NCI-H2196 (cell line): ENCODE results near the gene RHCG.

ENCODE experiments used
- DNase-seq: peaks from one replicate; lab custom pipeline; 2025; ENCODE audit not compliant: unreplicated experiment; lab: John Stamatoyannopoulos, UW

RHCG gene

DNA sequence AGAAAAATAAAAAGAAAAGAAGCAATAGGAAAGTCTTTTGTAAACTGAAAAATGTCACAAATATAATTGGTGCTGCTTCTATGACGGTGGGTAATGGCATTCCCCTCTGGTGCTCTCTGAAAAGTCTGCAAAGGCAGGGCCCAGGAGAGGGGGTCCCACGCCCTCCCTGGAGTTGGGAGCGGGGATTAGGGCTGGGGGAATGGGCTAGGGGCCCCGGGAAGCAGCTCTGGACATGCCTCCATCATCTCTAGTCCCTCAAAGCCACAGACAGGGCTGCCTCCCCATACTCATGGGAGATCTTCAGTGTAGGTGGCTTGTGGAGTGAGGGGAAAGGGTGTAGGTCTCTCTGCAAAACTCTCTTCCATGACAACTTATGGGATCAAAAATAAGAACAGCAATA is 7.8 kb upstream of the RHCG start:
- no peak for DNase-seq

DNA sequence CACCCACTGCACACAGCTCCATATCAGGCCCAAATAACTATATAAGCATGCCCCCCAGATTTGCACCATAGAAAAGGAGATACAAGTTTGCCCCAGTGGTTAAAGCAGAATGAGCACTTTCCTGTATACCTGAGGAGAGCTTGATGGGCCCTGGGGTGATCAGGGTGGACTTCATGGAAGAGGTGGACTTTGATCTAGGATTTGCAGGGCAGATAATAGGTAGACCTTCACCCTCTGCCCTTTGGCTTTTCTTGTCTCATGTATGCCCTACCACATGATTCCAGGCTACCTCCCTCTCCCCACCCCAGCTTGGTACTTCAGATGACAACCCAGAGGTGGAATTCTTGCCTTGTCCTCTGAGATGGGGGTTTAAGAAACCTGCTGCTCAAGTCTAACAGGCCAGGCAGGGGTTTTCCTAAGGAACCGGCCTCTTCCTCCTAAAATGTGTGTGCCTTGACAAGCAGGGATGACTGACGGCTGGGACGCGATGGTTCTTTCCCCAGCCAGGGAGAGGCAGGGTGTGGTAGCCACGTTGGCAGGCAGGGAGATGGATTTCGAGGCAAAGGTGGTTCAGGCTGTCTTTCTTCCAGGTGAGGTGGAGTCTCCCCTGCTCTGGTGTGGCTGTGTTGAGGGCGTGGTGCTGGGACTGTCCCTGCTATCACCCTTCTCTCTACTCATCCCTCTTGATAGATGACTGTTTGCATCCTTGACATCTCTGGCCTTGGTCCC is 6.6 kb upstream of the RHCG start:
- DNase-seq, result no peak

DNA sequence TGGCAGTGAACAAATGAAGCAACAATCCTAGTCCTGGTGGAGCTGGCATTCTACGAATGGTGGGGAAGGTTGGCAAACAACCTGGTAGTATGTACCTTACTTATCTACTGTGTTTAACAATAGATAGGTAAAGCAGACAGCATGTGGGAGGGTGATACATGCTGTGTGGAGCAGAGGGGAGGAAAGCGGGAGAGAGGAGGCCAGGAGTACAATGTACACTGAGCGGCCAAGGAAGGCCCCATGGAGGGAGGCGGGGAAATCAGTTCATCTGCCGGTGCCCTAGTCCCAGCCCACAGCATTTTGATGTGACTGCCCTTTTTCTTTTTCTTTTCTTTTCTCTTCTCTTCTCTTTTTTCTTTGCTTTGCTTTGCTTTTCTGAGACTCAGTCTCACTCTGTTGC is 5.3 kb upstream of the RHCG start:
- no peak for DNase-seq

DNA sequence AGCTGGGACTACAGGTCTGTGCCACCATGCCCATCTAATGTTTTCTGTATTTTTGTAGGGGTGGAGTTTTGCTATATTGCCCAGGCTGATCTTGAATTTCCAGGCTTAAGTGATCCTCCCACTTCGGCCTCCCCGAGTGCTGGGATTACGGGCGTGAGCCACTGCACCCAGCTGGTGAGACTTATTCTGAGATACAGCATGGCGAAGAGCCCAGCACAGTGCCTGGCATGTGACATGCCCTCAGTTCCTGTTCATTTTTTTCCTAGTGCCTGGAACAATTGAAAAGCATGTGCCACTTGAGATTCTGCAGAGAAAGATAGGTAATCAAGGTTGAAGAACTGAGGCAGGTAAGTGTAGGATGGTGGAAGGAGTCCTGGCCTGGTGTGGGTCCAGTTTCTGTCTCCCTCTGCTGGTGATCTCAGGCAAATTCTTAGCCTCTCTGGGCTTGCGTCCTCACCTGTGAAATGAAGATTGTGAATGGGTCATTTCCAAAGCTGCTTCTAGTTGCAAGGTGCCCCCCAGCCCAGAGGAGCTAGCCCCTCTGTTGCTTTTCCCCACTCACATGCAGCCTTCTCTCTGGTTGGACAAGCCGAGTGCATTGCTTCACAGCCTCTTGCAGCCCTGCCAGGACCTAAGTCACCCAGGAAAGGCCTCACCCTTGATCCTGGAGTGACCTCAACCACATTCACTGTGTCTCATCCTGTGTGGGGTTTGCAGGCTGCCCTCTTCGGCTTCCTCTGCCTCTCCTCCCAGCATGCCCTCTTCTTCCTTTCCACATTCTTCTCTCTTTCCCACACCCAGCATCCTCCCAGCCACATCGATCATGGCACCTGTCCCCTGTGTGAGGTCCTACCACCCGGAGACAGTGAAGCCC is 4.3 kb upstream of the RHCG start:
- no peak for DNase-seq

DNA sequence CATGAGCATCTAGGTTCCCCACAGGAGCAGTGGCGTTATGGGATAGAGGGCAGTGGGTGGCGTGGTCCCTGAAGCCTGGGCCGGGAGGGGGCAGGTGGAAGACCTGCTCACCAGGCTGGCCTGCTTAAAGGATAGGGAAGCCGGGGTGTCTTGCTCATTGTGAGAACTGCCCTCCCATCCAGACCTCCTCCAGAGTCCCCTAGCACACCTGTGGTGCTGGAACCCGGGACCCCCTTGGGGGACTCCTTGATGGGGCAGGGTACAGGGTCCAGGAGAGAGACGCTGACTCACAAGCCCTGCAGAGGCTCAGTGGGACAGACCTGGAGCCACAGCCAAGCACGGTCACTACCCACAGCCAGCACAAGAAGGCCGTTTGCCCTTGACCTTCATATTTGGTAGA is 2.8 kb upstream of the RHCG start:
- no peak for DNase-seq

DNA sequence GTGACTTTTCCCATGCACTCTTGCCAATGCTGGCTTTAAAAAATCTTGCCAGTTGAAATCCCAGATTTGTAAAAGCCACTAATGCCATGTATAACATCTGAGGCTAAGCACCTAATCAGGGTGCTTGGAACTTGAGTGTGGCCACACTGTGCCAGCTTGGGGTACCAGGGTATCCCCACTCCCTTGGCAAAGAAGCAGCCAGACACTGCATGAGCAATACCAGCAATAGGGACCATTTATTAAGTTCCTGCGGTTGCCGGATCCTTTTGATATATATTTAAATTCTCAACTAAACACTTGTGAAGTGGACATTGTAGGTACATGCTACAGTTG is 2.2 kb upstream of the RHCG start:
- no peak for DNase-seq

DNA sequence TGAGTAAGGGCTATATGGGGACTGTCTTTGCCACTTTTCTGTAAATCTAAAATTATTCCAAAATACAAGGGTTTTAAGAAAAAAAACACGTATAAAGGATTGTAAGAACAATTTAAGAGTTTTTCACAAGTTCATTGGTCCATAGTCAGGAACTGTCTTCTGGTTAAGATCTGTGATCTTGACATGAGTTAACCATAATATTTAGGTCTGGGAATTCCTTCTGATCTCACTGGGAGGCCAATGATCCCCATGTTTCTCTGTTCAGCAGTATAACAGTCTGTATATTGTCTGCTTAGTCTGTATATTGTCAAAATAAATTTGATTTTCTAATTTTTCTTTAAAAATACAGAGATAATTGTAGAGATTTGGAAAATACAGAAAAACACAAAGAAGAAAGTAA is 848 bp upstream of the RHCG start:
- DNase-seq, result no peak

DNA sequence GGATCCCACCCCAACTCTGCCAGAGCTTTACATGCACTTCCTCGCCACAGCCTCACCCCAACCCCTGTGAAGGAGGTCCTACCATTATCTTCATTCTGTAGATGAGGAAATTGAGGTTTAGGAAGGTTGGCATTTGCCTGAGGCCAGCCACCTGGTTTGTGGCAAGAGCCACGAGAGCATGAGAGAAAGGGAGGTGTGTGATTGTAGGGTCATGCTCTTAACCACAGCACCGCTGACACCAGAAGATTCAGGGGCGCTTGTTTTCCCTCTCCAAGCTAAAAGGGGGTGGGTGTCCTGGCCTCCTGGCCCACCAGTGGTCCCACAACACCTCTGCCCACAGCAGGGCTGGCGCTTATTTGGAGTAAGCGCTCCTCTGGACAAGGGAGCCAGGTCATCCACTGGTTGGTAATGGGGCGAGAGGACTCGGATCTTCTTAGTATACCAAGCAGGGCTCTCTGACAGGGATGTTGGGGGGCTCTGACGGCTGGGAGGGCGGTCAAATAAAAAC is 691 bp downstream of the RHCG start:
- no peak for DNase-seq

DNA sequence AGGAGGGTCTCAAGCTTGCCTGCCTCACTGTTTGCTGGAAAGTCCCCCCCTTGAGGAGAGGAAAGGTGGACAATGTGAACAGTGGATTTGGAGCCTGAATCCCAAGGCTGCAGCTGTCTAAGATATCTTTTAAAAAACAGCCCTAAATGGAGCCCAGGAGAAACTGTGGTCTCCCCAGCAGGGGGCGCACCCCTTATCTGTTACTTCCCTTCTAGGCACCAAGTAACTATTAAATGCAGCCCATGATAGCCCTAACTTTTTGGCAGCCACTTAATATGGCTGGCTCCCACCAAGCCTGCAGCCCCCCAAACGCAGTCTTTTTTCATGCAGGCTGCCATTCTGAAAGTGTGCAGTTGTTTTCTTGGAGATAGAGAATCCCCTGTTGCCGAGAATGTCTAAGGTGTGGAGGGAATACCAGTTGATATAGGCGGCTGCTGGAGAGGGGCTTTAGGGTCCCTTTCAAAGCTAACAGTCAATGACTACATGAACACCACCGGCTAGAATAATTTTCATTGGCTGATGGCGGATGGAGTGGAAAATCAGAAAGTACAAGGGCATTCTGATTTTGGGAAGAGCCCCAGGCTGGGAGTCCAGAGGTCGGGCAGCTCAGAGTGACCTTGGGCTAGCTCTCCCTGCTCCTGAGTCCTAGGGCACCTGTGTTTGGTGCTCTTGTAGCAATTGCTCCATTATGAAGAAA is 1.3 kb downstream of the RHCG start:
- DNase-seq, result no peak

DNA sequence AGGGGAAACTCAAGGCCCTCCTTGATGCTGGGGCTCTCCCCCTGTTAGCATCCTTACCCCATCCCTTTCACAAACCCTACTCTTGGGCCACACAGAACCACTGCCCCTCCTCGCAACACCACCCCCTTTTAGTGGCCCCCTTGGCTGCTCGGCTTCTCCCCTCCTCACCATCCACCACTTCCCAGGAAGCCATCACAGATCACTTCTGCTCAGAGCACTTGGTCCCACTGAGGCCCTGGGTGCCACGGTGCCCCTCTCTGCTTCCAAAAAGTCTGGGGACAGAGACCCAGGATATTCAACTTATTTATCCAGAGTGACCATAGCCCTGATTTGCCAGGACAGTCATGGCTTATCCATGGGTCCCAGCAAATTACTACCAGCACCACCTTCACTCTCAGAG is 2.4 kb downstream of the RHCG start:
- no peak for DNase-seq

DNA sequence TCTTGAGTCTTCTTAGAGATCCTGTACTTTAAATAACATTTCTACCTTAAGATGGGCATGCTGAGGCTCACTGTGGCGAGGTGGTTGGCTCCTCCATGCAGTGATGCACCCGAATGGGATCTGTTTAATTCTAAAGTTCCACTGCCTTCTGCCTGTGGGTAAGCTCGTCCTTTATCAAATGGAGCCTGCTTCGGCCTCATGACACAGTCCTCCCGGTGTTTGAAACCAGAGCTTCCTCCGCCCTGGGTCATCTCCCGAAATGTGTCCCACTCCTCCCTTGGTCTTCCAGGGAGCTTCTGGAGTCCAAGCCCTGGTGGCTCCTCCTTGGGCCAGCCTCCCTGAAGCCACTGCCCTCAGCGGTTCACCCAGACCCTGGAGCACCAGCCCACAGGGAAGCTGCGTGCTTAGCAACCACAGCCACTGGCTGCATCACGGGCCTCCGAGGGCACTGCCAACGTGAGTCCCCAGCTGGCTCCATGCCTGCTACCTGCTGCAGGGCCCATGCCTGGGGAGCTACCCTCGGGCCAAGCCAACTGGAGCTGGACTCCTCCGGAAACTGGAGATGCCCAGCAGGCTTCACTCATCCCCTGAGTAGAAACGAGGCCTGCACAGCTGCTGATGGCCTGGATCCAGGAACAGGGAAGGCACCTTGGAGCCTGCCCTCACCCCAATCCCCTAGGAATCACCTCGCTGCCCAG is 3.3 kb downstream of the RHCG start:
- no peak for DNase-seq

DNA sequence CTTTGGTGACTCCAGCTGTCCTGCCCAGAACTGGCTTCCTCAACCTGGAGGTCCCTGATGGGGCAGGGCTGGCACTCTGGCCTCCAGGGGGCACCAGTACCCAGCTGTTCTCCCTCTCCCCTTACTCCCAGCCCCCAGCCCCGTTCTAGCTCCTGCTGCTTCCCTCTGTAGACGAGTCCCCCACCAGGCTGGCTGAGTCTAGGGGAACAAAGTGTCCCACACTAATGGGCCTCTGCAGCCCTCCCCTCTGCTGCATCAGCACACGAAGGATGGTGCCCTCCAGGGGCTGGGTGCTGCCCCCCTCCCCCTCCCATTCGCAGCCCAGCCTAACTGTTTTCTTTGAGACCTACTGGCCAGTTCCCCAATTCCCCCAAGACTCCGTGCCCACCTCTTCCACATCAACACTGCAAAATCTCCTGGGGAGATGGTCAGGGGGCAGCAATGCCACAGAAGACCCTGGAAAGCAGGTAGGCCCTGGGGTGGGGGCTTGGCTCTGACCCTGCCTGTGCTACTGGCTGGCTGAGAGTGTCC is 4.2 kb downstream of the RHCG start:
- DNase-seq, result no peak

DNA sequence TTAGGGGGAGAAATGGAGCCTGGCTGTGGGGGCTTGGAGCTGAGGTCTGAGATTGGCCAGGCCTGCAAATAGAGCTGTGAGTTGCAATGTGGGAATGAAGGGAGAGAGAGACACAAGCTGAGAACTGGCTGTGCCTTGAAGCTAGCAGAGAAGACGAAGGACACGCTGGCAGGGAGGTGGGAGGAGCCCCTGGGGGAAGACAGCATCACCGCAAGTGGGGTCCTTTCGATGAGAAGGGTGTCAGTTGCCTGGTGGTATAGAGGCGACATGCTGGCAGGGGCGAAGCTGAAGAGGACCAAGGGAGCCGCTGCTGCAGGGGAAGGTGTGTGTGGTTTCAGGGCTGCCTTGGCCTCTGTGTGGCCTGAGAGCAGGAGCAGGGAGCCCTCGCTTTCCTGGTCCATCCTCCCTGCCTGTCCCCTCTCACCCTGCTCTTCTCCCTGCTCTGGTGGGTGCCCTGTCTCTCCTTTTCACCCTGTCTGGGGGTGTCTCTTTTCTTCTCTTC is 5.5 kb downstream of the RHCG start:
- no peak for DNase-seq

DNA sequence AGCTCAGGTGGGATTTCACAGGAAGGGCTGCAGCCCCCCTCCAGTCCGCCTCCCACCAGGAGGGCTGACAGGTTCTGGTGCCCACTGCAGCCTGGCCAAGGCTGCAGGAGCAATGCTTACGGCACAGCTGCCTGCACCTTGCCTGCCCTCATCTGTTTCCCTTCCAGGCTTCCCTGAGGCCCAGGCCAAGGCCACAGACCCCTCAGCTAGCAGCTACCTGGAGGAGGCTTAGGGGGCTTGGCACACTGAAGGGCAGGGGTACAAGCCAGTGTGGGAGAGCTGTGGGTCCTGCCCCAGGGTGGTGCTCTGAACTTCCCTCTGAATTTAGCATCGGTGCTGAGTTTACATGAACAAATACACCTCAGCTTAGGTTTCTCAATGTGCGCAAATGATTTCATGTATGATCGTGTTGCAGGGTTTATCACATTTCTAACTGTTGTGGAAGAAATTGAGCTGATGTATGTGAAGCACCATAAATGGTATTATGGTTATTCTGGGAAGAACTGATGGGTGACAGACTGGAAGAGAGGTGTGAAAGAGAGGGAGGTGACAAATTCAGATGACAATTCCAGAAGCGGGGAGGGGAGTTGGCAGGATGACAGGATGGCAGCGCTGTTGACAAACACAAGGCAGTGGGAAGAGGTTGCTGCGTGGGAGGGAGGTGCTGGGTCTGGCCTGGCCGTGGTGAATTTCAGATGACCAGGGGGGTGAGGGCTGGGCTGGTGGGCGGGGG is 6.1 kb downstream of the RHCG start:
- DNase-seq, result no peak

DNA sequence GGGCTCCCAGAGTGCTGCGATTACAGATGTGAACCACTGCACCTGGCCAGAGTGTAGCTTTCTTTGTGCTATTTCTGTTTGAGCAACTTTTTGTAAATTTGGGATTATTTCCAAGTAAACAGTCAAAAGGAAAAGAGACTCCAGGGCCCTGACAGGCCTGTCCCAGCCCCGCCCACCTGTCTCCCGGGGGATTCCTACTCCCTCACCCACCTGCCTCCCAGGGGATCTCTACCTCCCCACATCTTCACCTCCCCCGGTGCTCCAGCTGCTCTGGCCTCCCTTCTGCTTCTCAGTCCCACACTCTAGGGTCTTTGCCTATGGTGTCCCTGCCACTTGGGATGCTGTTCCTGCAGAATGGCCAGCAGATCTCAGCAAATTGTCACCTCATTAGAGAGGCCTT is 7.0 kb downstream of the RHCG start:
- DNase-seq, result no peak

DNA sequence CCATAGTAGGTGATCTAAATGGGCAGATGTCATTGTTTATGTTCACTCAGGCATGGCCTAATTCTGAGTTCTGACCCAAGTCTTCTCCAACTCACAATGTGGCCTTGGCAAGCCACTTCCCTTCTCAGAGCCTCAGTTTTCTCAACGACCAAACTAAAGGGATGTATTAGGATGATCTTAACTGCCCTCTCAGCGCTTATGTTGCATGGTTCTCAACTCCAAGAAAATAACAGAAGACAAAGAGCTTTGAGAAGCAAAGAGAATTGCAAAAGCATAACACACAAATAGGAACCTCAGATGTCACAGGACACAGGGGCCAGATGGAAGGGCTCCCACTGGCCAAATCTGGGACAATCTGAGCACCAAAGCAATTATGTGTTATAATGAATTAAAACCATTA is 8.6 kb downstream of the RHCG start:
- DNase-seq, result no peak

DNA sequence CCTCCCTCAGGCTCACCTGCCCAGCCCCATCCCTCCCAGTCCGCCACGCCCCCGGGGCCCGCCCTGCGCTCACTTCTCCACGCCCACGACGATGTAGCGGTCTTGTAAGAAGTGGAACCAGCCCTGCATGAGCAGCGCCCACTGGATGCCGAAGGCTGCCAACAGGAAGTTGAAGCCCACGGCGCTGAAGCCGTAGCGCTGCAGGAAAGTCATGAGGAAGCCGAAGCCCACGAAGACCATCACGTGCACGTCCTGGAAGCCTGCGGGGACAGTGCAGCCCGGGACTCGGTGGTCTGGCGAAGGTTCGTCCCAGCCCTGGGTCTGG is 9.7 kb downstream of the RHCG start:
- no peak for DNase-seq

DNA sequence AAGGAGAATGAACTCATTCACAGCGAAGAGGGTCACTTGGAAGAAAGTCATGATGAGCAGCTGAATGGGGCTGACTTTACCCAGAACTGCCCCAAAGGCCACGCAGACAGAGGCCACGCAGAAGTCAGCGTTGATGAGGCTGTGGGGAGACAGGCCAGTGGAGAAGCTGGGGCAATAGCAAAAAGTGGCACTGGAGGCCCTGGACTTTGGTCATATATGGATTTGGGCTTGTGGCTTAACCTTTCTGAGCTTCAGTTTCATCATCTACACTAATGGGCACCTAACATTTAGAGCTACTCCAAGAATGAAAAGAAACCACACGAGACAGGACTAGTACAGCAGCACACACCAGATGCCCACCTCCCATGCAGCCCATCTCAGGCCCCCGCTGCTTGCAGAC is 13.3 kb downstream of the RHCG start:
- DNase-seq, result no peak

DNA sequence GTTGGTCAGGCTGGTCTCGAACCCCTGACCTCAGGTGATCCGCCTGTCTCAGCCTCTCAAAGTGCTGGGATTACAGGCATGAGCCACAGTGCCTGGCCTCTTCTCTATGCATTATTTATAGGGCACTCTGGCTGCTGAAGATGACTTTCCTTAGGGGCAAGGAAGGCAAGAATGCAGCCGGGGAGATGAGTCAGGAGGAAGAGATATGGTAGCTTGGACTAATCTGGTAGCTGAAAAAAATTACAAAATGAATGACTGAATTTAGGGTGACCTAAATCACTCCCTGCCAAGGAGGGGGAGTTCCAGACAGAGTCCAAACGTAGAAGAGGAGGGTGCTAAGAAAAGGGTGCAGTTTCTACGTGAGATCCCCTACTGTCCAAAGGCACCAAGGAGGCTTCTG is 14.2 kb downstream of the RHCG start:
- DNase-seq, result no peak

DNA sequence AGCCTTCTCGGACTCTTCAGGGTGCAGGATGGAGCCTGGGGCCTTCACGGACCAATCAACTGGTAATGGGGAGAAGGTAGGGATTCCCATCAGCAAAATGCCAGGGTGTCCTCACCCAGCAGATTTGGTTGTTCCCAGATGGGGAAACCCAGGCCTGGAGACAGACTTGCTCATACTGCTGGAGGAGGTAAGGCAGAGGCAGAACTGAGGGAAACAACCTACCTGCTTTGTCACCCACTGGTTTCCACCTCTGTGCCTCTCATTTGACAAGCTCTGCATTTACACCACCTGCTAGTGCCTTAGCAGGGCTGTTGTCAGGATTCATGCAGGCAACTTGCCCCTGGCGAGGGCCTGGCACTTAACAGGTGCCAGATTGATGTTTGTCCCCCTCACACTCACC is 15.9 kb downstream of the RHCG start:
- no peak for DNase-seq
